Keratinocyte (primary cell): Measurements from ENCODE around the gene CD3E. TPM values are rescaled to one million over a fixed set of nuclear protein-coding genes. Genes with fewer than 3 reads are reported as not detected.

Experiments used
- DNase-seq: peaks from one replicate; pipeline ENCODE4 v3.0.0-alpha.2; 2011; ENCODE audit warnings: low read depth, missing footprints, low spot score
- FAIRE-seq: peaks from 2 replicates; lab custom pipeline; 2011; peaks lifted over from hg19 to GRCh38; lab: Jason Lieb, UNC
- H2AFZ ChIP-seq: 2 replicates; pipeline ENCODE4 v1.6.0; 2012; ENCODE audit warnings: low read length, control low read depth, inconsistent platforms; ENCODE audit not compliant: control insufficient read depth
- H3K27ac ChIP-seq: 2 replicates; pipeline ENCODE4 v1.5.1; 2011; ENCODE audit warnings: low read length; ENCODE audit not compliant: control insufficient read depth, insufficient read depth
- H3K27me3 ChIP-seq: 3 replicates; pipeline ENCODE4 v1.6.0; 2011; ENCODE audit warnings: low read length; ENCODE audit not compliant: control insufficient read depth, insufficient read depth; ENCODE audit errors: extremely low read depth
- H3K36me3 ChIP-seq, 2 experiments: 2 replicates in 1 of 2; 3 replicates in 1 of 2; pipeline ENCODE4 v1.5.1; 2011; ENCODE audit warnings: low read length in 2 of 2, mild to moderate bottlenecking in 1 of 2; ENCODE audit not compliant: control insufficient read depth in 2 of 2, insufficient read depth in 2 of 2; ENCODE audit errors: extremely low read depth in 1 of 2
- H3K4me1 ChIP-seq: 3 replicates; pipeline ENCODE4 v1.5.1; 2011; ENCODE audit warnings: low read length; ENCODE audit not compliant: control insufficient read depth, insufficient read depth; ENCODE audit errors: extremely low read depth
- H3K4me2 ChIP-seq: 3 replicates; pipeline ENCODE4 v1.6.0; 2011; ENCODE audit warnings: low read depth, low read length; ENCODE audit not compliant: control insufficient read depth, insufficient read depth; ENCODE audit errors: extremely low read depth
- H3K4me3 ChIP-seq, 3 experiments: fragments of 200-600 bp in 1 of 3; sonication (generic) in 1 of 3; 2 replicates in 2 of 3; 3 replicates in 1 of 3; pipeline ENCODE4 v1.5.1; 2011 to 2016; ENCODE audit warnings: low read length in 3 of 3, mild to moderate bottlenecking in 3 of 3, control low read depth in 2 of 3, inconsistent platforms in 1 of 3, low read depth in 1 of 3, mixed read lengths in 1 of 3, mixed run types in 1 of 3, moderate library complexity in 1 of 3; ENCODE audit not compliant: control insufficient read depth in 2 of 3, insufficient read depth in 2 of 3; ENCODE audit errors: extremely low read depth in 1 of 3
- H3K79me2 ChIP-seq: 2 replicates; pipeline ENCODE4 v1.6.0; 2012; ENCODE audit warnings: low read length; ENCODE audit not compliant: control insufficient read depth, insufficient read depth
- H3K9ac ChIP-seq: 3 replicates; pipeline ENCODE4 v1.6.0; 2011; ENCODE audit warnings: low read length; ENCODE audit not compliant: control insufficient read depth, insufficient read depth; ENCODE audit errors: extremely low read depth
- H3K9me1 ChIP-seq: 3 replicates; pipeline ENCODE4 v1.6.0; 2011; ENCODE audit warnings: low read length; ENCODE audit not compliant: control insufficient read depth, insufficient read depth; ENCODE audit errors: extremely low read depth
- H3K9me3 ChIP-seq: 2 replicates; pipeline ENCODE4 v1.5.1; 2012; ENCODE audit warnings: low read depth, low read length; ENCODE audit not compliant: control insufficient read depth
- H4K20me1 ChIP-seq: 3 replicates; pipeline ENCODE4 v1.6.0; 2011; ENCODE audit warnings: low read length; ENCODE audit not compliant: control insufficient read depth, insufficient read depth; ENCODE audit errors: extremely low read depth
- CTCF ChIP-seq, 3 experiments: IDR thresholded peaks in 1 of 3; conservative IDR thresholded peaks in 1 of 3; optimal IDR thresholded peaks in 1 of 3; 2 replicates in 2 of 3; 3 replicates in 1 of 3; pipeline versions ENCODE3 to v1.5.1; 2011; ENCODE audit warnings: low read length in 3 of 3, mild to moderate bottlenecking in 3 of 3, moderate library complexity in 2 of 3, control low read depth in 1 of 3, inconsistent platforms in 1 of 3; ENCODE audit not compliant: insufficient read depth in 2 of 3; ENCODE audit errors: extremely low read depth in 1 of 3
- EZH2 ChIP-seq: IDR thresholded peaks from one replicate; pipeline ENCODE4 v1.6.1; 2012; ENCODE audit warnings: inconsistent platforms, mild to moderate bottlenecking, low read length, moderate library complexity
- dilution Hi-C: fragments of 300-500 bp; cut with MboI; formaldehyde crosslinking; loops from one replicate; pipeline ENCODE4 v1.7.0; 2020; ENCODE audit warnings: low sequenced_read_pairs; ENCODE audit not compliant: extremely low pct_ligation_motif_present
- polyA plus RNA-seq, 5 experiments: library from polyadenylated mRNA; depleted of rRNA in 3 of 5; stranded (reverse) in 3 of 5; stranded (forward) in 1 of 5; unstranded in 1 of 5; fragments of >200 nt; gene quantifications; 1 replicate in 1 of 5; 2 replicates in 3 of 5; 3 replicates in 1 of 5; pipeline versions ENCODE4 v1.2.1 to v1.2.3, GENCODE V29; 2011 to 2012; ENCODE audit warnings: missing spikeins in 2 of 5, low read depth in 1 of 5, low replicate concordance in 1 of 5

The CD3E gene
- polyA plus RNA-seq, 1 donor (not counting 4 experiments of a cell fraction or from before 2014, with no cell fraction given), result not detected

DNA sequence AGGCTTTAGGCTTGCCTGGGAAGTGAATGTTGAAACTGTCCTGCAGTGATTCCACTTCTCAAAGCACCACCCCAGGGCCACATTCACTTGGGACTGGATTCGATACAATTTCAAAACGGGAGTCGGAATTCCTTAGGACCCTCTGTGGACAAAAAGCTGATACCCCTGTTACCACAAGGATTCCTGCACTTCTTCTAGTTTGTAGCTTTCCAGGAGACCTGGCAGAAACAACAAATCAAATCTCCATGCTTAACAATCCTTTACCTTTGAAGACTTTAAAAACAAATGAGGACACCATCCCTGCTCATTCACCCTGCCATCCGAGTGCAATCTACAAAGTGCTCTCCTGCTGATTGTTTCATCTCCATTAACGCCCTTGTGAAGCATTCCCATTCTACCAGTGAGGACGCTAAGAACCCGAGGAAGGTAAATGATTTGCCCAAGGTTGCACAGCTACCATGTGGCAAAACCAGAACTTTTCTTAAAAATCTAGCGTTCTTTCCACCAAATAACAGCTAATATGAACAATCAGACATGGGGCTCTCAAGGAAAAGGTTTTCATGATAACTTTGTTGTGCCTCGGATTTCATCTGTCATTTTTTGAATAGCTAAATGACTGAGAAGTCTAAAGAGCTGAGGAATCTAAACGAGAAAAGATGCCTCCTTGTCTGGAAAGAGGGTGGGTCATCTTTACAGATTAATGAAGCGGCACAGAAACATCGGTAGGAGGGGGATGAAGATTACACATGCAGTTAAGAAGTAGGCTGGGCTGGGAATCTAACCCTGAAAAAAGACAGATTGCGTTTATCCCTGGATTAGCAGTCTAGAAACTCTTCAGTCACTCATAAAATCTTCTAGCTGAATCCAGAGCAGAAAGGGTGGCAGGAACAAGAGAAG is 39.7 kb upstream of the CD3E start:
- peaks cover 65% of the 10 kb centered on the region for H3K4me1 ChIP-seq
- peaks cover 33% of the 10 kb centered on the region for H3K79me2 ChIP-seq
- H3K9me3 ChIP-seq, result no peaks in the 10 kb centered on the region
- no peaks in the 10 kb centered on the region for H3K27me3 ChIP-seq
- H2AFZ ChIP-seq, result peak overlapping the region; percentile 51
- no peaks in the 10 kb centered on the region for H4K20me1 ChIP-seq
- peak overlapping the region; percentile 93 for H3K9ac ChIP-seq
- peaks cover 18 to 31% of the 10 kb centered on the region in 2 experiments for H3K36me3 ChIP-seq
- TF ChIP-seq CTCF (optimal IDR thresholded peaks at IDR 0.05 in 1 of 3, IDR thresholded peaks at IDR 0.05 in 1 of 3, conservative IDR thresholded peaks at IDR 0.05 in 1 of 3; ENCODE audit: extremely low read depth in 1 of 3, insufficient read depth in 2 of 3, low read length in 3 of 3), result no peak
- no peak for TF ChIP-seq EZH2
- dilution Hi-C loops, result no loop called here
- FAIRE-seq (peak; percentile 43), DNase-seq (no peak)
- H3K9me1 ChIP-seq, result no peaks in the 10 kb centered on the region
- H3K4me3 ChIP-seq, result peak overlapping the region; percentile 53 to 97 (median 96)
- peak overlapping the region; percentile 97 for H3K4me2 ChIP-seq
- H3K27ac ChIP-seq, result peak overlapping the region; percentile 96

GRCh38 chr11:118265954-118266353 is 38.6 kb upstream of the CD3E start:
- Histone ChIP-seq H3K4me3 (peak overlapping the region; percentile 53 to 97 (median 96)), H4K20me1 (no peaks in the 10 kb centered on the region), H3K27ac (peak overlapping the region; percentile 96), H3K79me2 (peaks cover 30% of the 10 kb centered on the region), H3K9ac (peak overlapping the region; percentile 93), H3K4me2 (peak overlapping the region; percentile 97), H2AFZ (no peak overlapping the region), H3K4me1 (peaks cover 57% of the 10 kb centered on the region), H3K27me3 (no peaks in the 10 kb centered on the region), H3K36me3 (peaks cover 10 to 22% of the 10 kb centered on the region in 2 experiments), H3K9me3 (no peaks in the 10 kb centered on the region), H3K9me1 (no peaks in the 10 kb centered on the region)
- FAIRE-seq (peak; percentile 83), DNase-seq (no peak)
- dilution Hi-C loops, result no loop called here
- TF ChIP-seq CTCF (optimal IDR thresholded peaks at IDR 0.05 in 1 of 3, IDR thresholded peaks at IDR 0.05 in 1 of 3, conservative IDR thresholded peaks at IDR 0.05 in 1 of 3; ENCODE audit: extremely low read depth in 1 of 3, insufficient read depth in 2 of 3, low read length in 3 of 3) (no peak), EZH2 (no peak)
